Hematopoietic multipotent progenitor cell (in vitro differentiated cells): ENCODE measurements around the gene HPSE2. TPM values are rescaled to one million over a fixed set of nuclear protein-coding genes. Genes with fewer than 3 reads are reported as not detected.
A peak's percentile ranks its signal among the peaks of the same experiment; 100 is the strongest.

Experiments
- DNase-seq, 3 donors: peaks; one replicate each; pipeline ENCODE4 v3.0.0-alpha.2; 2011 to 2015; ENCODE audit warnings: low read depth in 2 of 3, low spot score in 2 of 3
- total RNA-seq: library from RNA; depleted of rRNA; stranded (reverse); fragments of >200 nt; gene quantifications from one replicate; pipeline ENCODE4 v1.2.3, GENCODE V29; 2012

Gene HPSE2
- total RNA-seq, 1 donor = not detected

- DNase-seq = no peak
Observed at GRCh38 chr10:98713586-98713985, 522.1 kb downstream of the HPSE2 start.

DNA sequence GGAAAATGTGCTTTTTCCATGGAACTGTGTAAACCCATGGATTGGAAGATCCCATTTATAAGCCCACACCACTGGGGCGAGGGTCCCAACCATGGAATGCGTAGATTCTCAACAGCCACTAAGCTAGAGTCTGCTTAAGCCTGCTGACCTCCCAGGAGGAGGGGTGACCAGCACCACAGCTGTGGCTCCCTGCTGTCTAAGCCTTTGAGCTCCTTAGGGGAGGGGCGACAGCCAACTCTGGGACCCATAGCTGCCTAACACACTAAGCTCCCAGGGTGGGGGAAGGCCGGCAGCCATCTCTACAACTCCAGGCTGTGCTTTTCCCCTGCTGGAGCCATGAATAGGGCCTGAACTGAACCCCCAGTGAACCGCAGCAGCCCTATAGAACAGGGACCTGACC is 539.1 kb downstream of the HPSE2 start:
- no peak for DNase-seq

DNA sequence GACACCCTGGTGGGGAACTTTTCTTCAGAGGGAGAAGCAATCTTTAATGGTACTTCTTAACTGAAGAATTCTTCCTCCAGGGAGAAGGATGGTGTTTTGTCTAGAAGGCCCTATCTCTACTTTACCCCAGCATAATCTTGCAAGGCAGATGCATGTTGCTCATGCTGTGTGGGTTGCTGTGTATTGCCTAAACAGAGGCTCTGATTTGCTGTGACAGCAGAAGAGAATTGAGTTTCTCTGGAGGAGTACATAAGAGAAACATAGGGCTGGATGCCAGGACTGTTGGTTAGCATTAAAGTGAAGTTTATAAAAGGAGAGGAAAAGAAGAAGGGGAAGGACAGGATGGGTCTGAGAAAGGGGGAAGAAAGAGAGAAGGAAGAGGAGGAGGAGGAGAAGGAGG is 540.8 kb downstream of the HPSE2 start:
- no peak for DNase-seq

GRCh38 chr10:98694014-98694413 is 541.6 kb downstream of the HPSE2 start:
- no peak for DNase-seq

GRCh38 chr10:98687685-98688084 is 548.0 kb downstream of the HPSE2 start:
- DNase-seq = no peak

GRCh38 chr10:98684019-98684899 is 551.4 kb downstream of the HPSE2 start:
- no peak for DNase-seq

GRCh38 chr10:98676895-98677294 is 558.8 kb downstream of the HPSE2 start:
- no peak for DNase-seq

DNA sequence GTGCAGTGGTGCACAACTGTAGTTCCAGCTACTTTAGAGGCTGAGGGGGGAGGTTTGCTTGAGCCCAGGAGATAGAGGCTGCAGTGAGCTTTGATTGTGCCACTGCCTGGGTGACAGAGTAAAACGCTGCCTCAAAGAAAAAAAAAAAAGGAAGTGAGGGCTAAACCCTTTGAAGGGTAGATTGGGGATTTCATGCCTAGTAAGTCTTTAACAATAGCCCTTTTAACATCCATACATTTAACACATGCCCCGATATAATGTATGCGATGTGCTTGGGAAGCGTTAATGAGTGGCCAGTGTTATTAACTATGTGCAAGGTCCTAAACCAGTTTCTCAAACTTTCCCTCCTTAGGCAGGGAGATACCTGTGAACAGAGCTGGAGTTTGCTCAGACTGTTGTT is 559.8 kb downstream of the HPSE2 start:
- no peak for DNase-seq

DNA sequence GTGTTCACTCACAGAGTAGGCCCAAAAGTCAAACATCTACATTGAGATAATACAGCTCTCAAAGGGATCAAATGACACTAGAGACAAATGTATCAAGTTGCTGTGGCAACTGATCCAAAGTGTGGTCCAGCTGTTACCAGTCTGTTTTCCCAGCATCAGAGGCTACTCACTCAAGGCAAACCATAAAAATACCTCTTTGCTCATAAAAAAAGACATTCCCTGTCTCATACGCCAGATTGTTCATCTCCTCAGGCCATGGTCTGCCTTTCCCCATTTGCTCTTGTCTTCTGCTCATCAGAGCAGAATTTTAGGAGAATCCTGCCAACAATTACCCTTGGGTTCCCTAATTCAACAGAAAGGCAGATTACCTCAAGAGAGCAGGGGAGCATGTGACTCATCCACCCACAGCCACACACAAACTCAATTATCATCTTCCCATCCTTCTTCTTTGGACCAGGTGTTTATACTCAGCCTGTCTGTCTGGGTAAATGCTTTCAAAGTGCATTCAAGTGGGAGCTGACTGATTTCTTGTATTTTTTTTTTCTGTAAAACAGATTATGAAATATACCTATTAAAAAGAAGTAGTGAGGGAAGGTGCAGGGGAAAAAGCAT is 562.4 kb downstream of the HPSE2 start:
- no peak for DNase-seq

DNA sequence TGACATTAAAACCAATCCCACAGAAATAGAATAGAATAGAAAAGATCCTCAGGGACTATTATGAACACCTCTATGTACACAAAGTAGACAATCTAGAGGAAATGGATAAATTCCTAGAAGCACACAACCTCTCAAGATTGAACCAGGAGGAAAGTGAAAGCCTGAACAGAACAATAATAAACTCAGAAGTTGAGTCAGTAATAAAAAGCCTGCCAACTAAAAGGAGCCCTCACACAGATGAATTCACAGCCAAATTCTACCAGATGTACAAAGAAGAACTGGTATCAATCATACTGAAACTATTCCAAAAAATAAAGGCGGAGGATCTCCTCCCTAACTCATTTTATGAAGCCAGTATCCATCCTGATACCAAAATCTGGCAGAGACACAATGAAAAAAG is 568.6 kb downstream of the HPSE2 start:
- DNase-seq = no peak

- DNase-seq = no peak
Observed at GRCh38 chr10:98666276-98666675, 569.4 kb downstream of the HPSE2 start.

GRCh38 chr10:98664329-98665042 is 571.2 kb downstream of the HPSE2 start:
- peak; percentile 14 to 61 (median 28) for DNase-seq

DNA sequence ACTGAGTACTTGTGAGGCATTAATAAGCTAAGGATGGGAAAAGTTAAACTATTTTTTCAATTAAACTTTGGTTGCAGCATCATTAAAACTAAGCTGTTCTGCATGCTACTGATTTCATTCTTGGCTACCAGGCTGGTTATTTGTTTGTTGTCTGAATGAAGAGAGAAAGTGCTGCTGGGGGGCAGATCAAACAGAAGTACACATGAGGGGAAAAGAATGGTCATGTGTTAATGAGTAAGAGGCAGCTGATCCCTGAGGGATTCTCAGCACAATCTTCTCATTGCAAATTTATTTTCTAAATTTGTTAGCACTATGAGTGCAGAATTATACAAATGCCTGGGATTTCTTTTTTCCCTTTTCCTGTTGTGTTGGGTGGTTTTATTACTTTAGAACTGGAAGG is 575.7 kb downstream of the HPSE2 start:
- no peak for DNase-seq

GRCh38 chr10:98655492-98655891 is 580.2 kb downstream of the HPSE2 start:
- no peak for DNase-seq

- no peak for DNase-seq
Observed at GRCh38 chr10:98649170-98649569, 586.5 kb downstream of the HPSE2 start.

- no peak for DNase-seq
Observed at GRCh38 chr10:98646998-98647917, 588.4 kb downstream of the HPSE2 start.

DNA sequence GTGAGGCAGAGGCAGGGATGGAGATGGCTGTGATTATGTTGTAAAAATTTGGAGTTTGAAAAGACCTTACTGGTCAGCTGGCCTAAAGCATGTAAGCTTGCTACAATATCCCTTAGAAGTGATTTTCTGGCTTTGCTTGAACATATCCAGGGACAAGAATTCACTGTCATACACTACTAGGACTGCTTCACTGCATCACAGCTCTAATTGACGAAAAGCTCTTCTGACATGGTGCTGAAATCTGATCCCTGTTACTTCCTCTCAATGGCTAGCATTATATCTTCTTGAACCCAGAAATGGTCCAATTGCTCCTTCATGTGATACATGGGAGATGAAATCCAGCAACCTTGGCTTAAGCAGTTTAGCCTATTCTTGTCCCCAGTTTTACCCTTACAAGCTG is 591.2 kb downstream of the HPSE2 start:
- no peak for DNase-seq

GRCh38 chr10:98642281-98642680 is 593.4 kb downstream of the HPSE2 start:
- DNase-seq = no peak

DNA sequence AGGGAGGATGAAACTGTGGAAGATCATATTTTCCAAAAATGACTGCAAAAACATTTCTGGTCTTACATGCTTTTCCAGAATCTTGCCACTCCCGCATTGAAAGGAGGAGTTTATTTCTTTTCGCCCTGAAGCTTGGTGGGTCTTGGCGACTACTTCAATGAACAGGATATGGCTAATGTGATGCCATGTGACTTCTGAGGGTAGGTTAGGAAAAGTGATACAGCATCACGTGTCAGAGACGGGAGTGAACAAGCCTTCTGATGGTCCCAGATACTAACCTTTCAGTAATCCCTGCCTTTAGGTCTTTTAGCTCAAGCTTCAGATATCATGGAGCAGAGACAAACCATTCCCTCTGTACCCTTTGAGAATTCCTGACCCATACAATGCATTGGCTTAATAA is 596.7 kb downstream of the HPSE2 start:
- no peak for DNase-seq

DNA sequence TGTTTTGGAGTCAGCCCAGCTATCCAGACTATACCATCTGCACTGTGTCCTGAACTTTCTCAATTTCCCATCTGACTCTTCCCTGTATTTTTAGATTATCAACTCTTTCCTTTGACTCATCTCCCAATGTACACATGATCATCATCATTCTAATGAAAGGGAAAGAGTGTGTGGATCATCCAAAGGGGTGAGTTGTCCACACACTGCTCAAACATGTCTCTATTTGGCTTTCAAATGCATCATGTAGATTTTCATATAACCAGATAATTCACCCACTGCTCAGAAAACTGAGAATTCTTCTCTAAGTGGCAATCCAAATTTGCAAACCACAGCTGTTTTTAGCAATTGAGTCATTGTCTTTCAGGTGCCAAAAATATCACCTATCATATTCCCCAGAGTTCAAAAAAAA is 598.7 kb downstream of the HPSE2 start:
- no peak for DNase-seq
